GM21717 (cell line): ENCODE results near the gene FGD5.

Experiments used
- ATAC-seq: cut with Tn5 transposase; IDR thresholded peaks from one replicate; pipeline ENCODE4 v1.9.1; 2021; ENCODE audit warnings: mild to moderate bottlenecking, moderate library complexity; ENCODE audit not compliant: unreplicated experiment

Gene FGD5

DNA sequence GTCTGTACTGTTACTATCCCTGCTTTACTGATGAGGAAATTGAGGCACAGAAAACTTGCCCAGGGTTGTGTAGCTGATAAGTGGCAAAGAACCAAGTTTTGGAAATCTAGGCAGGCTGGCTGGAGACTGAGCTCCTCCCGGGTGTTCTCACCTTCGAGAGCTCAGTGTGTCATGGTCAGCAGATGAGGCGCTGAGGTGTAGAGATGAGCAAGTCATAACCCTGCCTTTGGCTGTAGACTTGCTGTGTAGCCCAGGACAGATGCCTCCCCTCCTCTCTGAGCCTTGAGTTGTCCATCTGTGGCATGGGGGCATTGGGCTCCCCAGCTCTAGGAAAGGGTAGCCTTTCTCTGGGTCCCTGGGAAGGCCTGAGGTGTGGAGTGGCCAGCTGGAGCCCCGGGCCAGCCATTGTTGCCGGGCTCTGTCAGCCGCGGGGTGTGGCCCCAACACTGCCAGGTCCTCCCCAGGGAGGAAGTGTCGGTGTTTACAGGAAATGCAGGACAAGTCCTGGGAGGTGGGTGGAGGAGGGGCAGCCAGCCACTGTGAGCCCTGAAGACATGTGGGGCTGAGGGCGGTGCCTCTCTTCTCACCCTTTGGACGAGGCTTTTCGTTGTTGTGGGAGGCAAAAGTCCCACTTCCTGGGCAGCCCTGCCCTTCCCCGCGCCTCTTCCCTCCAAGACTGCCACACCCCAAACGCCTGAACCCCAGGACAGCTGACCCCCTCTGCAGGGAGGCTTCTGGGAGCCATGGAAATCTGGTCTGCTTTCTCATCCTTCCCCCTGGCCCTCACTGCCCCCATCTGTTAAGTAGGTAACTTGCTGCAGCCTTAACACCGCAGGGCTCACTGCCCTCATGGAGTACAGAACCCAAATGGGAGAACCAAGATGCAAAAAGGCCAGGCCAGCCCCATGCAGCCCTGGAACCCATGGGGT is 29.1 kb downstream of the FGD5 start:
- no peak for ATAC-seq

DNA sequence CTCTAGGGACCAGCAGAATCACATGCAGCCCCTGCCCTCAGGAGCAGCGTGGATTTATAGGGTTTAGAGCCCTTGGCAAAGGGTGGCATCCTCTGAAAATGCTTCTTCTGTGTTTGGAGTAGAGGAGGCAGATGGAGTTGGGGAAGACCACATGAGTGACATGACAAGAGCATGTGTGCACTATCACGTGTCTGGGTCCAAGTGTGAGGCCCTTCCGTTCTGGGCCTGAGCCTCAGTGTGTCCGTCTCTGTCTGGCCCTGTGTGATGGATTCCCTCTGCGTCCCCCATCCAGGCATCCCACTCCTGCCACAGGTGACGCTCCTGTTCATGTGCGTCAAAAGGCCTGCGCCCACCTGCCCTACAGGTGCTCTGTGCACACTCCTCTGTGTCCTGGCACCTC is 30.1 kb downstream of the FGD5 start:
- no peak for ATAC-seq

DNA sequence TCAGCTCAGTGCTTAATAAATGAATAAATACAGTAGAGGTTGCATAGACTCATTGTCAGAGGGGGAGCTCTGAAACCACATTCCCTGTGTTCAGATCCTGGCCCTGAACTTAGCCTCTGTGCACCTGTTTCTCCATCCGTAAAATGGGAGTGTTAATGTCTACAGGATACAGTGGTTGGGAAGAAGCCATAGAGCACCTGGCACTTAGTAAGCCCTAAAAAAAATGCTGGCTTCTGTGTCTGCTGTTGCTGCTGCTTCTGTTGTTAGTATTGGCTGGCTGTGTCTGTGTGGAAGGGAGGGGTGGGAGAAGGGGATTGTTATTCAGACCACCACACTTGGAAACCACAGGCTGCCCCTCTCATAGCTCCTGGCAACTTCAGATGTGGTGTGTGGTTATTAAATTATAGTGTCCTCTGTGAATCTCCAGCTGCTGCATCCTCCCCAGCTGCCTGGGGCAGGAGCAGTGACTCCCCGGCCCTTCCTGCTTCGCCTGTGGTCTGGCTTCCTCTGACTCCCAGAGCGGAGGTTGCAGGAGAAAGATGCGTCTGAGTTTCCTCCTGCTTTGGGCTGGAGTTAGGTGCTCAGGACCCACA is 31.0 kb downstream of the FGD5 start:
- no peak for ATAC-seq

DNA sequence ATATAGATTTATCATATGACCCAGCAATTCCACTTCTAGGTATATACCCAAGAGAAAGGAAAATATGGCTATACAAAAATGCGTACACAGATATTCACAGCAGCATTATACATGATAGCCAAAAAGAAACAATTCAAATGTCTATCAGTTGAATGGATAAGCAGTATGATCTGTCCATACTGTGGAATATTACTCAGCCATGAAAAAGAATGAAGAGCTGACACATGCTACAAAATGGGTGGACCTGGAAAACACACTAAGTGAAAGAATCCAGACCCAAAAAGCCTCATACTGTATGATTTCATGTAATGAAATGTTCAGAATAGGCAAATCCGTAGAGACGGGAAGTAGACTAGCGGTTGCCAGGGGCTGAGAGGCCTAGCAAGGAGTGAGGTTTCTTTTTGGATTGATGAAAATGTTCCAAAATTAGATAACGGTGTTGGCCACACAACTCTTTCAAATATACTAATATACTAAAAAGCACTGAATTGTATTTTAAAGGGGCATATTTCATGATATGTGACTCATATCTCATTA is 33.4 kb downstream of the FGD5 start:
- no peak for ATAC-seq

DNA sequence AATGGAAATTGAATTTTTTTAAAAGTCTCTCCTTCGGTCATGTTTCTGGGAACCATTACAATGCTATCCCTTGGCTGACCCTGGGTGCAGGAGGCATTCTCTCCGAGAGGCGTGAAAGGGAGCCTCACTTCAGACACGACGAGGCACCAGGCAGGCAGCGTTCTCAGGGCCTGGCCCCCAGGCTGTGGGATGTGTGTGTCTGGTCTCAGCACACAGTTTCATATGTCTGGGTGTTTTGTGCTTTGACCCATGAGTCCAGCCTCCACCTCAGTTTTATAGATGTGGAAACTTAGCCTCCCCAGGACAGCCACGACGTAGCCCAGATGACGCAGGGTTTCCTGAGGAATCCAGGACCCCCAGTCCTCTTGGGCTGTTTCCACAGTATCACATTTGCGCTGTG is 34.0 kb downstream of the FGD5 start:
- no peak for ATAC-seq

DNA sequence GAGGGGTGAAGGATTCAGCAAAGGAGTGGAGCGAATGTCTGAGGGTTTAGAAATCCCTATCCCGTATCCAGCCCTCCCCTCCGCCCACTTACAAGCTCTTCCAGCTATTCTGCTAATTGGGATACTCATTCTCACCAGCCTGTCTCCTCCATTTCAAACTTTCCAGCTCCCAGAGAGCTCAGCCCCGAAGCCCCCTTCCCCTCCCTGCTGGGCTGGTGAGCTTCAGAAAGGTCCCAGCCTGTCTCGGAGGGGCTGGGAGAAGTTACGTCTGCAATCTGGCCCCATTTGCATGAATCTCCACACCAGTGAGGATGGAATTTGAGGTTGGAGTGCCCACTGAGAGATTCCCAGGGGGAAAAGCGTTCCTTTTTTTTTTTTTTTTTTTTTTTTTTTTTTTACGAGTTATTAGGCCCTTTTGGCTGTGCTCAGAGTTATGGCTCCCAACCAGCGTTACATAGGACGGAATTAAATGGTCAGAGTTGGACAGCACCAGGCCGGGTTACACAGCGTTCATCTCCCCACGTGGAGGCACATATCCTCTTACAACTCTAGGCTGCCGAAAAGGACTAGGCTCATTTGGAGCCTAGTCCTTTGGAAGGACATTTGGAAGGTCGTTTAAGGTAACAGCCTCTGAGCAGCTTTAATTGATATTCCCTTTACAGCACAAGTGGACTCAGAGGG is 34.6 kb downstream of the FGD5 start:
- ATAC-seq: no peak

DNA sequence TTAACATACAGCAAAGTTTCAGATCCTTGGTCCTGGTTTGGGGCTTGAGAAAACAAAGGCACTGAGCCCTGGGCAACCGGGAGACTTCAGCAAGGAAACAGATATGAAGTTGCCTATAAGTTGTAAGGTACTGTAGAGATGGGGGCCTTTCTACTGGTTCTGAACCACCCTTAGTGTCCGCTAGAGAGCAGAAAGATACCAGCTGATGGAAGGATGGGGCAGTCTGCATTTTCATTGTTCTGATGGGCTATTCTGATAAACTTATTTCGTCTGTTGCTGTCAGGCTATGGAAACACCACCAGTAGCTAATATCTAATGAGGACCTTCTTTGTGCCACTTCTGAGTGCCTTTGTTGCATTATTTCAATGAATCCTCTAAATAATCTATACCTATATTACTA is 38.7 kb downstream of the FGD5 start:
- ATAC-seq: no peak

DNA sequence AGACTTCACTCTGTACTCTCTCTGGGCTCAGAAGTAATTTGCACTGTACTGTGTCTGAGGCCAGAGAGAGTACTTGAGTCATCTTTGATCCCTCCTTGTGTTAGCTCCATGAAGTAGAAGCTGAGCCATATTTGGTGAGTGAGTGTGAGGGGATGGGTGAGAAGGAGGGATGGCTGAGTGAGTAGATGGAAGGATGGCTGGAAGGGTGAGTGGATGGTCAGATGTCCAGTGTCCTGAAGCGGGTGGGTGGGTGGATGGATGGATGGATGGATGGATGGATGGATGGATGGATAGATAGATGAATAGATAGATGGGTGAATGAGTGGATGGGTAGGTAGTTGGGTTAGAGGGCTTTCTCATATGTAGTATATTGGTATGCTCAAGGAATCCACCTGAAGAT is 39.3 kb downstream of the FGD5 start:
- ATAC-seq: no peak

DNA sequence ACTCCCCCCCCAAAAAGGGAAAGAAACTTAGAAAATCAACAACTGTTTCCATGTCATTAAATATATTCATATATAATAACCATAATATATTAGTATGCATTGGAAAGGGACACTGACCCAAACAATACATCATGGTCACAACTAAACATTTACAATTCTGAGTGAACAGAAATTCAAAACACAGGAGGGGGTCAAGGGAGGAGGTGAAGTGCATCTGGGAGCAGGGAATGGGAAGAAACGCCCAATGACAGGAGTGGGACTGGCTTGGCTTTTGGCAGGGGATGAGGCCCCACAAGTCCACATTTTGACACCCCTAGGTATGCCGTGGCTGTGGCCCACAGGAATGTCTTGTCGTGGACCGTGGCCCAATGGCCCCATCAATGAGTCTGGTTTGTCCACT is 41.1 kb downstream of the FGD5 start:
- no peak for ATAC-seq

DNA sequence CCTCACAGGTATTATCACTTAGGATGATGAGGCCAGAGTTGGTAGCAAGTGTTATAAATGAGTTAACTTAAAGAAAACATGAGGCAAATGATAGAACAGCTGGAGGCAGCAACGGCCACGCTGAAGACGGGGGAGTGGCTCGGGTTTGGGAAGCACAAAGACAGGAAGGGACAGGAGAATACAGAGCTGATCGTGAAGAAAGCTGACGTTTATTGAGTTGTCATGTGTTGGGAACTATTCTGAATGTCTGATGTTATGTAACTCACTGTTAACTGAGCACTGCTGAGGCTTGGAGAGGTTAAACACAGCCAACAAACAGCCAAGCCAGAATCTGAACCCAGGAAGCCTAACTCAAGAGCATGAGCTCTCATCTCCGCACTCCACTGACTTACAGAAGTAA is 42.3 kb downstream of the FGD5 start:
- ATAC-seq: no peak

DNA sequence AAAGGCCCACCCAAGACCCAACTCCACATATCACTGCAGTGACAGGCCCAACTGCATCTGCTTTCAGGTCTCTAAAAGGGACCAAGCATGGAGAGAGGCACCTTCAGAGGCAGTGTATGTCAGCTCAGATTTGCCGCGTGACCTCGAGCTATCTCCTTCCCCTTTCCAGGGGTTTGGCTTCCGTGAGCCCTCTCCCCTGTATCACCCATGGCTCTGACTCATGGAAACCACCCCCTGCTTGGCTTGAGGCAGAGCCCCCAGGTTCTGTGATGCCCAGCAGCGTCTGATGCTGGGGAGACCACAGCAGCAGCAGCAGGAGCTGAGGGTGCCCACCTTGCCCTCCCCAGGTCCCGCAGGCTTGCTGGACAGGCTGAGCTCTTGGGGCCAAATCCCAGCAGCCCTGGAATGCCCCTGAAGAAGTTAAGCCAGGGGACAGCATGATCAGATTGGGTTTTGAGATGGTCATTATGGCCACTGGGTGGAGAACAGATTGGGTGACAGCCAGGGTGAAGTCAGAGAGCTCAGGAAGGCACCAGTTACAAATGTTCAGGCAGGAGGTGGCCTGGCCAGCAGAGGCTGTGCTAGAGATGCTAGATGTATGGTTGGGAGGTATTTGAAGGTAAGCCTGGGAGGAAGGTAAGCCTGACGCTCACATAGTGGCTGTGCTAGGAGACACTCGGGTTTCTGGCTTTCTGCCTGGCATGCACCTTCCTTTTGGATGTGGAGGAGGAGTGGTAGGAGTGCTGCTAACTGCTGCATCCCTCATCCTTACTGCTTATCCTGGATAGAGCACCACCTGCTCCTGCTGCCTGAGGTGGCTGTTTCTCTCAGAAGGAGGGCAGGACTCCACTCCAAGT is 42.9 kb downstream of the FGD5 start:
- no peak for ATAC-seq

DNA sequence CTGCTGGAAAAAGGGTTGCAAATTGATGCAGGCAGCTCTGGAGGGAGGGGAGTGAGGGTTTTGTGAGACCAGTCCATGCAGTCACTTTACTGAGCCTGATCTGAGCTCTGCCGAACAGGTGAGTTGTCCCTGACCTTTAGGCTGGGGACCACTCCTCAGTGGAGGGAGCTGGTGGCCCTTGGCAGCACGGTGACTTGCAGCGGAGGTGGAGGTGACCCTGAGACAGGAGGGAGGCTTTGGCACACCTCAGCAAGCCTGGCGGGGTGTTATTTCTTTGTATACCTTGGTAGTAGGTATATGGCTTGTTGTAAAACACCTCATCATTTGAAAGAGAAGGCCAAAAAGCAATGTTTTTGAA is 43.5 kb downstream of the FGD5 start:
- no peak for ATAC-seq

DNA sequence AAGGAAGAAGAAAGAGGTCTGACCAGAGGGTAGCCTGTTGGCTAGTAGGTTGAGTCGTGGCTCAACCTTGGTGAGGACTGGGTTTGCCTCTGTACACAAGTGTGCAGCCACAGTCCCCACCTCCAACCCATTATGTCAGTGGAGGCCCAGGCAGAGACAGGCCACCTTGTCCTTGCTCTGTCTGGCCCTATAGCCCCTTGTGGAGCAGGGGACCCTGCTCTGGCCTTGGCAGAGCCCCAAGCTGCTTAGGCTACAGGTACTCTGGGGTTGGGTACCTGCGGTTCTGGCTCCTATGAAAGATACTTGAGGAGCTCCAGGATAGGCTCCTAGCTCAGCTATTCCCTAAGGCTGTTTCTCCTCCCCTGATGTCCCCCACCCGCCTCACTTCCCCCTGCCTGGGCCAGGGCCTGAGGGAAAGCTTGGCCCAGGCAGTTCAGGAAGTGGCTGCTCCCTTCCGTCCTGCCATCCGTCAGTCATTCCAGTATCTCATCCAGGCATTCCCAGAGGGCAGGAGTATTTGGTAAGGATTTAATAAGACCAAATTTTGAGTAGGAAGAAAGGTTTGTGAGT is 44.0 kb downstream of the FGD5 start:
- no peak for ATAC-seq

DNA sequence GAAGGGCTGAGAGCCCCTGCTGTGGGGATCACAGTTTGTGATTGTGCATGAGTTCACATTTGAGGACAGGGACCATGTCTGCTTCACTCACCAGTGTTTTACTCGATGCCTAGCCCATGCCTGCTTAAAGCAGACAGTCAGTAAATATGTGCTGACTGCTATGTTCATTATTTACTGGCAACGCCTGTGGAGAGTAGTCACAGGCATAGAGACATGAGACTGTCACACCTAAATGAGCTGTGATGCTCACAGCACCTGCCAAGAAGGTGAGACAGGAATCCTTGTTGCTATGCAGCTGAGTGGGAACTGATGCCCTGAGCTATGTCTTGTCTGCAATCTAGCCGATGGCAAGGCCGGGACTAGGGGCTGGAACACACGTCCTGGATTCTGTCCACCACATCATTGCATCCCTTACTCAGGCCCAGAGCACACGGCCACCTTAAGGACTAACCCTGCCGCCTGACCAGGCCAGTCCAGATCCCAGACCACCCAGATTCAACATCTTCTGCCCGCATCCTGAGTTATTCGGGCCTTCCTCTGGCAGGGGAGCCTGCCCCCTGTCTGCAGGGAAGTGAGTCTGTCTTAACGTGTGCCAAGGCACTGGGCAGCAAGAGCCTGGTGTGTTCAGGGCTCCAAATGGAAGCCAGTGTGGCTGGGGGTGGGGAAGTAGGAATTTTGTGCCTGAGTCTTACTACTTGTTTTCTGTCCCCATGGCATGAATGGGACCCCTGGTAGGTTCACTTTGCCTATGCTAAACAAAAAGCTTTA is 44.8 kb downstream of the FGD5 start:
- ATAC-seq: no peak

DNA sequence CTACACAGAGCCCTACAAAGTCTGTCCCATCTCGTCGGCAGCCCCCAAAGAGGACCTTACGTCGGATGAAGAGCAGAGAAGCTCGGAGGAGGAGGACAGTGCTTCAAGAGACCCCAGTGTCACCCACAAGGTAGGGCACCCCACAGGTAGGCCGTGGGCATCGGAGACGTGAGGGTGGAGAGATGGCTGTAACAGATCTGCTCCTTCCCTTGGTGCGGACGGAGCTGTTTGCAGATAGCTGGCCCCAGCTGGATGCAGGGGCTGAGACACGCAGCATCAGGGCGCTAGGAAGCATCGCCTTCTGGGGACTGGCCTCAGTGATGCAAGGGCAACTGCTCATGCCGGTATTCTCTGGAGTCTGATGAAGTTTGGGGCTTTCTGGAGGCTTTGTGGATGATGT is 45.4 kb downstream of the FGD5 start:
- no peak for ATAC-seq

DNA sequence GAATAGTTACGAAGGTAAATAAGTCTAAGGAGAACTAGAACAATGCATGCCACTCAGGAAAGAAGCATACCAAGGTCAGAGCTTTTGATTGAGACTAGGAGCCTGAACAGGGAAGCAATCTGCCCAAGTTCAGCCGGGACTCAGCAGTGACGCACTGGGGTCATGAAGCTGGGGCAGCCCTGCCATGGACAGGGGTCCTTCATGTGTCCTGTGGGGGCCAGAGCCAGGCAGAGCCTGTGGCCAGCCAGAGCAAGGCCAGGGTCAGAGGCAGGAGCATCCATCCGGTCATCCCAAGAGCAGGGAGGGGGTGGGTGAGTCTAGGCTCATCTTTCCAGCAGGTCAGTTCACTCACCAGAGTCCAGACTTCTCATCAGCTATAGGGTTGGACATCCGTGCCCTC is 47.9 kb downstream of the FGD5 start:
- ATAC-seq: no peak

DNA sequence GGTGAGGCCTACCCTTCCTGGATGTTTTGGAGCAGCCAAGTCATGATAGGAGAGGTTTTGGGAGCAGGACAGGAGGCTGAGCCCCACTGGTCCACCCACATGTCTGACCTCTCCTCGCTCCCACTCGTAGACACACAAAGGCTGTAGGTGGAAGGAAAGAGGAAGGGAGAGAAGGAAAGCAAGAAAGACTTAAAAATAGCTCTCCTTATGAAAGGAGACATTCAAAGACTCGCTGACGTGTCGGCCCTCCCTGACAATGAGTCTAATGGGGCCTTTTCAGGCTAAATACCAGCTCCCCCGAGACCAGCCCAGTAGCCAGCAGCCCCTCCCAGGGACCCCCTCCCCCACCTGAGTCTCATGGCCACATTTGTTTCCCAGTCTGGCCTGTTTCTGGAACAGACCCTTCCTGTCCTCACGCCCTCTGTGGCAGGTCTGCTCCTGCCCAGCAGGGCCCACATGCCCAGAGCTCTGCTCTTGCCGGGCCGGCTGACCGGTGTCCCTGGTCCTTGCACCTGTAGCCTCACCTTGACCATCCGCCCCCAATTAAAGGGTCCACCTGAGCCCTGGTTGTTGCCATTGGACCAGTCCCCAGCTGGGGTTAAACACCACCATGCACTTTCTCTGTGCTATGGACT is 49.3 kb downstream of the FGD5 start:
- no peak for ATAC-seq

DNA sequence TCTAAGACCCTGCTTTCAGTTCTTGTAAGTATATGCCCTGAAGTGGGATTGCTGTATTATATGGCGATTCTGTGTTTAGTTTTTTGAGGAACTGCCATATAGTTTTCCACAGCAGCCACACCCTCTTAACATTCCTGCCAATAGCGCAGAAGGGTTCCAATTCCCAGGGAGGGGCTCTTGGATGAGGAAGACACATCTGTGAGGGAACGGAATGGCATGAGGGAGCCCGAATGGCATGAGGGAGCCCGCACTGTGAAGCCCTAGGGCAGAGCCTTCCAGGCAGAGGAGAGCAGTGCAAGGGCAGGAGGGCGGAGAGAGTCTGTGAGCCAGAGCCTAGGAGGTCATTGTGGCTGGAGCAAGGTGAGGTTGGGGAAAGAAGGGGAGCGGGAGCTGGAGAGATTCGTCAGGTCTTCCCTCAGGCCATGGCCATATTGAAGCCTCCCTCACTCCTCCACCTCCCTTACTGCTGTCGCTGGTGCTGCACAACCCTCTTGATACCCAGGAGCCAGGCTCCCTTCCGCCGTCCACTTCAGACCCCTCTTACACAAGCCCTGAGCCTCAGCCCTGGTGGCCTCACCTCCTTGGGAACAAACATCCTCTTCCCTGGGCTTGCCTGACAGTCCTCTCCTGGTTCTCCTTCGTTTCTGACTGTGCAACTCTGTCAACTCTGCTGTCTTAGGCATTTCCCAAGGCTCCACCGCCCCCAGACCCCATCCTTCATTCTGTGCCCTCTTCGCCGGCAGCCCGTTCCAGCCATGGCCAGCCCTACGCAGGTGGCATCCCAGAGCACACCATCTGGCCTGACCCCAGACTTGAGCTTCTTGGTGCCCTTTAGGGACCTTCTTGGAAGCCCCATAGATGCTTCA is 51.4 kb downstream of the FGD5 start:
- ATAC-seq: no peak

DNA sequence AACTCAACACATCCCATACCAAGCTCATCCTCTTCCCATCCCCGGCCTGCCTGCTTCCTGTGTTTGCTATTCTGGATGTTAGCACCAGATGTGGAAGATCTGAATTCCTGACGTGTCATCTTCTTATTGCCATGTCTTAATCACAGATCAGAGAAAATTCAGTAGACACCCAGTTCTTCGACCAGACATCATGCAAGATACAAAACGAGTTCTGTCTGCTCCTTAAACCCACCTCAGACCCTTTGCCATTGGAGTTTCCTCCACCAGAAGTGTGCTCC is 52.0 kb downstream of the FGD5 start:
- ATAC-seq: no peak
